ENCODE measurements around the gene TRIM66.

- no peak for TF ChIP-seq EZH2 (IDR thresholded peaks at IDR 0.05; ENCODE audit: borderline replicate concordance)
- TF ChIP-seq, protein P1, sequence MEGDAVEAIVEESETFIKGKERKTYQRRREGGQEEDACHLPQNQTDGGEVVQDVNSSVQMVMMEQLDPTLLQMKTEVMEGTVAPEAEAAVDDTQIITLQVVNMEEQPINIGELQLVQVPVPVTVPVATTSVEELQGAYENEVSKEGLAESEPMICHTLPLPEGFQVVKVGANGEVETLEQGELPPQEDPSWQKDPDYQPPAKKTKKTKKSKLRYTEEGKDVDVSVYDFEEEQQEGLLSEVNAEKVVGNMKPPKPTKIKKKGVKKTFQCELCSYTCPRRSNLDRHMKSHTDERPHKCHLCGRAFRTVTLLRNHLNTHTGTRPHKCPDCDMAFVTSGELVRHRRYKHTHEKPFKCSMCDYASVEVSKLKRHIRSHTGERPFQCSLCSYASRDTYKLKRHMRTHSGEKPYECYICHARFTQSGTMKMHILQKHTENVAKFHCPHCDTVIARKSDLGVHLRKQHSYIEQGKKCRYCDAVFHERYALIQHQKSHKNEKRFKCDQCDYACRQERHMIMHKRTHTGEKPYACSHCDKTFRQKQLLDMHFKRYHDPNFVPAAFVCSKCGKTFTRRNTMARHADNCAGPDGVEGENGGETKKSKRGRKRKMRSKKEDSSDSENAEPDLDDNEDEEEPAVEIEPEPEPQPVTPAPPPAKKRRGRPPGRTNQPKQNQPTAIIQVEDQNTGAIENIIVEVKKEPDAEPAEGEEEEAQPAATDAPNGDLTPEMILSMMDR (IDR thresholded peaks at IDR 0.05; ENCODE audit: poor library complexity) = no peak
- TF ChIP-seq EZH2phosphoT487 (IDR thresholded peaks at IDR 0.05; ENCODE audit: low read depth, severe bottlenecking, unreplicated experiment) = no peak
These were observed 89.0 kb downstream of the TRIM66 start for GRCh38 chr11:8593455-8593854.

Measured in hepatocyte (in vitro differentiated cells).